ENCODE measurements around the gene KCNG2. TPM values are rescaled to one million over a fixed set of nuclear protein-coding genes. Genes with fewer than 3 reads are reported as not detected.

KCNG2 gene
- total and polyA plus RNA-seq, 4 donors: 0.03 to 0.23 (median 0.08) TPM; not detected in 1

- no peak for TF ChIP-seq REST (IDR thresholded peaks at IDR 0.05)
These were observed 77.1 kb downstream of the KCNG2 start (continued) for GRCh38 chr18:79874553-79875530.

- no peaks in the 10 kb centered on the region for H3K27me3 ChIP-seq (ENCODE audit: control insufficient read depth in 4 of 4, insufficient read depth in 4 of 4, low read length in 3 of 4)
These were observed 77.8 kb downstream of the KCNG2 start for GRCh38 chr18:79875531-79875919.

More at GRCh38 chr18:79875531-79875919, 77.8 kb downstream of the KCNG2 start:
- no peaks in the 10 kb centered on the region for H3K4me1 ChIP-seq (ENCODE audit: control insufficient read depth in 4 of 4, insufficient read depth in 4 of 4, low read length in 3 of 4)
- TF ChIP-seq RXRA (IDR thresholded peaks at IDR 0.05): no peak
- no peak for TF ChIP-seq GABPA (IDR thresholded peaks at IDR 0.05 in 1 of 2, conservative IDR thresholded peaks at IDR 0.05 in 1 of 2)
- TF ChIP-seq REST (IDR thresholded peaks at IDR 0.05): no peak
- no peak for TF ChIP-seq JUND (IDR thresholded peaks at IDR 0.05)
- no peak for TF ChIP-seq ZBTB33 (IDR thresholded peaks at IDR 0.05)
- no peak for TF ChIP-seq TAF1 (conservative IDR thresholded peaks at IDR 0.05)
- TF ChIP-seq FOXA2 (IDR thresholded peaks at IDR 0.05): no peak
- DNase-seq (ENCODE audit: low spot score): no peak
- no peaks in the 10 kb centered on the region for H3K36me3 ChIP-seq (ENCODE audit: control insufficient read depth in 4 of 4, insufficient read depth in 3 of 4, low read depth in 1 of 4, low read length in 3 of 4)
- WGBS: 86% methylated on average over 15 of the region's 15 CpGs
- no peak overlapping the region for H3K27ac ChIP-seq (ENCODE audit: low read depth in 1 of 2, low read length in 2 of 2)
- H3K9ac ChIP-seq (ENCODE audit: low read depth in 1 of 2, low read length in 2 of 2): no peak overlapping the region
- H3K9me3 ChIP-seq (ENCODE audit: control insufficient read depth in 4 of 4, low read length in 3 of 4): peaks cover 0 to 5% (median 0%) of the 10 kb centered on the region in 4 donors
- no peak overlapping the region for H3K4me3 ChIP-seq (ENCODE audit: low read depth in 1 of 3, low read length in 3 of 3)

Measured in liver (tissue), 9 donors.